Body of pancreas (tissue), 4 donors: ENCODE results near the gene BRD1.

ENCODE experiments used
- CTCF ChIP-seq, 7 experiments: fragments of 450-650 bp in 4 of 7; fragments of 200-600 bp in 3 of 7; sonication (generic) in 3 of 7; IDR thresholded peaks; one replicate each; pipeline ENCODE4 v1.5.1; 2016 to 2019; ENCODE audit warnings: antibody characterized with exemption in 7 of 7
- POLR2A ChIP-seq, 3 donors: fragments of 450-650 bp; IDR thresholded peaks; one replicate each; pipeline ENCODE4 v1.6.1; 2016; ENCODE audit warnings: antibody characterized with exemption in 3 of 3, mild to moderate bottlenecking in 2 of 3

- TF ChIP-seq POLR2A (IDR thresholded peaks at IDR 0.05), result no peak
- no peak for TF ChIP-seq CTCF (IDR thresholded peaks at IDR 0.05)
Observed at GRCh38 chr22:49785841-49786471, 41.7 kb downstream of the BRD1 start.
